ENCODE measurements around the gene POLD1. TPM values are rescaled to one million over a fixed set of nuclear protein-coding genes. Genes with fewer than 3 reads are reported as not detected.

The POLD1 gene
- total RNA-seq, 2 donors from 2014 or later = 106 to 127 TPM

DNA sequence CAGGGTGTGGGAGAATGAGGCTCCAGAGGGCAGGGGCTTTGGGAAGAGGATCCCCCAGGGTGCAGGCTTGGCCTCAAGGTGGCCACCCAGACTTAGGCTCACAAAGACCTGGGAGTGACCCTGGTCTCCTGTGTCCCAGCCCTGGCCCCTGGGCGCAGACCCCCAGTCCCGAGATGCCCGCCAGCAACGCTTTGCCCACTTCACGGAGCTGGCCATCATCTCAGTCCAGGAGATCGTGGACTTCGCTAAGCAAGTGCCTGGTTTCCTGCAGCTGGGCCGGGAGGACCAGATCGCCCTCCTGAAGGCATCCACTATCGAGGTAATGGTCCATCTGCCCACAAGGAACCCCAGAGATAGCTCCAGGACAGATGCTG, 5.3 kb upstream of the POLD1 start:
- no peak overlapping the region for H3K9ac ChIP-seq (ENCODE audit: extremely low read depth, low read length, poor library complexity, severe bottlenecking)
- H3K9me3 ChIP-seq (ENCODE audit: control insufficient read depth, low read length) = no peaks in the 10 kb centered on the region
- 95 to 98% methylated on average over 9 to 10 of the region's 10 CpGs for WGBS, 2 experiments (ENCODE audit: insufficient coverage in 1 of 2, insufficient read length in 1 of 2)
- no peak overlapping the region for H3K4me3 ChIP-seq (ENCODE audit: low read length)
- H3K27me3 Mint-ChIP-seq (ENCODE audit: insufficient read depth) = no peaks in the 10 kb centered on the region
- H3K36me3 Mint-ChIP-seq (ENCODE audit: low read depth) = peaks cover 32% of the 10 kb centered on the region
- peaks cover 37% of the 10 kb centered on the region for H3K36me3 ChIP-seq (ENCODE audit: control insufficient read depth, insufficient read depth, low read length)
- H3K4me1 Mint-ChIP-seq = peaks cover 7% of the 10 kb centered on the region
- no peak overlapping the region for H3K27ac ChIP-seq (ENCODE audit: low read depth, low read length)
- no peak for TF ChIP-seq CTCF (conservative IDR thresholded peaks at IDR 0.05)
- H3K9me3 Mint-ChIP-seq = peaks cover 2% of the 10 kb centered on the region
- no peaks in the 10 kb centered on the region for H3K4me1 ChIP-seq (ENCODE audit: control insufficient read depth, insufficient read depth, low read length)
- H3K27ac Mint-ChIP-seq = no peak overlapping the region
- no peaks in the 10 kb centered on the region for H3K27me3 ChIP-seq (ENCODE audit: control insufficient read depth, insufficient read depth, low read length, poor library complexity, severe bottlenecking)
- DNase-seq = no peak
- H3K4me3 Mint-ChIP-seq = no peak overlapping the region

- peaks cover 32% of the 10 kb centered on the region for H3K36me3 Mint-ChIP-seq (ENCODE audit: low read depth)
- H3K9ac ChIP-seq (ENCODE audit: extremely low read depth, low read length, poor library complexity, severe bottlenecking) = no peak overlapping the region
Measured at GRCh38 chr19:50379602-50380001, 4.5 kb upstream of the POLD1 start.

DNA sequence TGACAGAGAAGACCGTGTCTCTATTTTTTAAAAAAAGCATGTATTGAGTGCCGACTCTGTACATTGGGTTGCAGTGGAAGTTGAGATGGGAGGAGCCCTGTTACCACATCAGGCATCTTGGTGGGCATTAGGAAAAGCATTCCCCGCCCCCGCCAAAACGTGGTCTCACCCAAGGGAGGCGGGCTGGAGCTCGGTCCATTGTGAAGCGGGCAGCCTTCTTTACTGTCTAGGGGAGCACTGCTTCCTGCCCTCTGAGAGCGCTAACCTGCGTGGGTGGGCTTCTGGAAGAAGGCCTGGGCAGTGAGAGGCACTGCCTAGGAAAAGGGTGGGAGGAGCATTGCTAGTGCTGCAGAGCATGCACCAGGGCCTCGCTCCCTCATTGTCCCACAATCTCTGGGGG, 4.0 kb upstream of the POLD1 start:
- Mint-ChIP-seq H3K4me3 (no peak overlapping the region), H3K36me3 (ENCODE audit: low read depth) (peaks cover 33% of the 10 kb centered on the region), H3K4me1 (peaks cover 13% of the 10 kb centered on the region), H3K9me3 (peaks cover 2% of the 10 kb centered on the region), H3K27me3 (ENCODE audit: insufficient read depth) (no peaks in the 10 kb centered on the region), H3K27ac (no peak overlapping the region)
- no peak overlapping the region for H3K4me3 ChIP-seq (ENCODE audit: low read length)
- no peaks in the 10 kb centered on the region for H3K9me3 ChIP-seq (ENCODE audit: control insufficient read depth, low read length)
- no peak for DNase-seq
- H3K9ac ChIP-seq (ENCODE audit: extremely low read depth, low read length, poor library complexity, severe bottlenecking) = no peak overlapping the region
- peaks cover 37% of the 10 kb centered on the region for H3K36me3 ChIP-seq (ENCODE audit: control insufficient read depth, insufficient read depth, low read length)
- WGBS, 2 experiments (ENCODE audit: insufficient coverage in 1 of 2, insufficient read length in 1 of 2) = 92 to 94% methylated on average over 5 to 11 of the region's 11 CpGs
- H3K27me3 ChIP-seq (ENCODE audit: control insufficient read depth, insufficient read depth, low read length, poor library complexity, severe bottlenecking) = no peaks in the 10 kb centered on the region
- TF ChIP-seq CTCF (conservative IDR thresholded peaks at IDR 0.05) = no peak
- H3K4me1 ChIP-seq (ENCODE audit: control insufficient read depth, insufficient read depth, low read length) = no peaks in the 10 kb centered on the region
- H3K27ac ChIP-seq (ENCODE audit: low read depth, low read length) = no peak overlapping the region

More at GRCh38 chr19:50379602-50380001, 4.5 kb upstream of the POLD1 start:
- no peaks in the 10 kb centered on the region for H3K27me3 ChIP-seq (ENCODE audit: control insufficient read depth, insufficient read depth, low read length, poor library complexity, severe bottlenecking)
- H3K4me1 ChIP-seq (ENCODE audit: control insufficient read depth, insufficient read depth, low read length) = no peaks in the 10 kb centered on the region
- 91 to 95% methylated on average over 6 to 11 of the region's 11 CpGs for WGBS, 2 experiments (ENCODE audit: insufficient coverage in 1 of 2, insufficient read length in 1 of 2)
- peaks cover 2% of the 10 kb centered on the region for H3K9me3 Mint-ChIP-seq
- peaks cover 37% of the 10 kb centered on the region for H3K36me3 ChIP-seq (ENCODE audit: control insufficient read depth, insufficient read depth, low read length)
- H3K27ac ChIP-seq (ENCODE audit: low read depth, low read length) = no peak overlapping the region
- no peak for DNase-seq
- H3K27ac Mint-ChIP-seq = no peak overlapping the region
- no peak overlapping the region for H3K4me3 ChIP-seq (ENCODE audit: low read length)
- H3K4me3 Mint-ChIP-seq = no peak overlapping the region
- no peak for TF ChIP-seq CTCF (conservative IDR thresholded peaks at IDR 0.05)
- H3K9me3 ChIP-seq (ENCODE audit: control insufficient read depth, low read length) = no peaks in the 10 kb centered on the region
- H3K4me1 Mint-ChIP-seq = peaks cover 7% of the 10 kb centered on the region
- H3K27me3 Mint-ChIP-seq (ENCODE audit: insufficient read depth) = no peaks in the 10 kb centered on the region
